Naive B cell (primary cell): ENCODE measurements around the gene ST3GAL3. TPM values are rescaled to one million over a fixed set of nuclear protein-coding genes. Genes with fewer than 3 reads are reported as not detected.
A peak's percentile ranks its signal among the peaks of the same experiment; 100 is the strongest.

Source experiments
- ATAC-seq, 2 donors: fragments of 150-1000 bp; cut with Tn5 transposase; 2 replicates each; pipeline ENCODE4 v1.10.0; 2021; ENCODE audit warnings: low read depth in 2 of 2, mild to moderate bottlenecking in 2 of 2, moderate library complexity in 2 of 2
- DNase-seq: peaks from one replicate; pipeline ENCODE4 v3.0.0; 2022
- H3K27ac Mint-ChIP-seq, 6 donors: one replicate each; pipeline ENCODE4 v1.8.0; 2020 to 2022; ENCODE audit warnings: mild to moderate bottlenecking in 6 of 6, mixed read lengths in 6 of 6, moderate library complexity in 5 of 6, inconsistent platforms in 2 of 6
- H3K27me3 Mint-ChIP-seq, 3 donors: one replicate each; pipeline ENCODE4 v1.8.0; 2021 to 2022; ENCODE audit warnings: mixed read lengths in 3 of 3, mild to moderate bottlenecking in 1 of 3
- H3K36me3 Mint-ChIP-seq, 2 donors: one replicate each; pipeline ENCODE4 v1.8.0; 2020 to 2022; ENCODE audit warnings: mixed read lengths in 2 of 2, inconsistent platforms in 1 of 2, mild to moderate bottlenecking in 1 of 2
- H3K4me1 Mint-ChIP-seq, 3 donors: one replicate each; pipeline ENCODE4 v1.8.0; 2020 to 2022; ENCODE audit warnings: mixed read lengths in 3 of 3, inconsistent platforms in 1 of 3, mild to moderate bottlenecking in 1 of 3, moderate library complexity in 1 of 3
- H3K4me3 Mint-ChIP-seq, 8 donors: one replicate each; pipeline ENCODE4 v1.8.0; 2020 to 2022; ENCODE audit warnings: mild to moderate bottlenecking in 8 of 8, mixed read lengths in 8 of 8, moderate library complexity in 8 of 8, inconsistent platforms in 2 of 8
- H3K9me3 Mint-ChIP-seq, 7 donors: one replicate each; pipeline ENCODE4 v1.8.0; 2020 to 2022; ENCODE audit warnings: mixed read lengths in 7 of 7, mild to moderate bottlenecking in 5 of 7, inconsistent platforms in 2 of 7, moderate library complexity in 1 of 7
- polyA plus RNA-seq, 6 donors: library from polyadenylated mRNA; unstranded; fragments of 300-500 nt; fragmentation: Illumina TruSeq; gene quantifications; one replicate each; pipeline ENCODE4 v1.2.3, GENCODE V29; 2021; ENCODE audit warnings: low read depth in 6 of 6

ST3GAL3 gene
- polyA plus RNA-seq, 6 donors from 2014 or later = 7.9 to 16.1 (median 9.8) TPM

GRCh38 chr1:43847882-43848281, 140.5 kb downstream of the ST3GAL3 start:
- DNase-seq (no peak), ATAC-seq (no peak)
- H3K9me3 Mint-ChIP-seq = peaks cover 0 to 2% (median 0%) of the 10 kb centered on the region in 7 donors
- peaks cover 2 to 20% of the 10 kb centered on the region in 2 donors for H3K36me3 Mint-ChIP-seq
- H3K27me3 Mint-ChIP-seq = no peaks in the 10 kb centered on the region
- no peak overlapping the region for H3K4me3 Mint-ChIP-seq
- H3K4me1 Mint-ChIP-seq = peaks cover 3 to 15% (median 8%) of the 10 kb centered on the region in 3 donors
- no peak overlapping the region for H3K27ac Mint-ChIP-seq

- Mint-ChIP-seq H3K27ac (no peak overlapping the region), H3K36me3 (peaks cover 8 to 18% of the 10 kb centered on the region in 2 donors), H3K4me3 (no peak overlapping the region), H3K27me3 (no peaks in the 10 kb centered on the region), H3K4me1 (peaks cover 3 to 15% (median 11%) of the 10 kb centered on the region in 3 donors), H3K9me3 (peaks cover 0 to 6% (median 0%) of the 10 kb centered on the region in 7 donors)
- ATAC-seq = no peak
- DNase-seq = no peak
Measured at GRCh38 chr1:43849670-43850069, 142.3 kb downstream of the ST3GAL3 start.

- Mint-ChIP-seq H3K27ac (peak overlapping the region in 1 of 6 donors; percentile 53), H3K4me1 (peaks cover 3 to 15% (median 11%) of the 10 kb centered on the region in 3 donors), H3K4me3 (peak overlapping the region in 1 of 8 donors; percentile 38), H3K36me3 (peaks cover 14 to 19% of the 10 kb centered on the region in 2 donors), H3K27me3 (no peaks in the 10 kb centered on the region), H3K9me3 (peaks cover 0 to 6% (median 0%) of the 10 kb centered on the region in 7 donors)
- DNase-seq = no peak
- ATAC-seq = no peak
Measured at GRCh38 chr1:43850591-43851233, 143.4 kb downstream of the ST3GAL3 start.

GRCh38 chr1:43851561-43852338, 144.4 kb downstream of the ST3GAL3 start:
- DNase-seq (no peak), ATAC-seq (no peak)
- H3K27me3 Mint-ChIP-seq = no peaks in the 10 kb centered on the region
- peaks cover 0 to 6% (median 0%) of the 10 kb centered on the region in 7 donors for H3K9me3 Mint-ChIP-seq
- H3K4me1 Mint-ChIP-seq = peaks cover 3 to 17% (median 11%) of the 10 kb centered on the region in 3 donors
- no peak overlapping the region for H3K4me3 Mint-ChIP-seq
- H3K27ac Mint-ChIP-seq = no peak overlapping the region
- peaks cover 14 to 21% of the 10 kb centered on the region in 2 donors for H3K36me3 Mint-ChIP-seq

- no peak for DNase-seq
- Mint-ChIP-seq H3K27me3 (no peaks in the 10 kb centered on the region), H3K4me3 (no peak overlapping the region), H3K4me1 (peaks cover 3 to 20% (median 11%) of the 10 kb centered on the region in 3 donors), H3K27ac (peak overlapping the region in 1 of 6 donors; percentile 66), H3K9me3 (peaks cover 0 to 6% (median 0%) of the 10 kb centered on the region in 7 donors), H3K36me3 (peaks cover 14 to 25% of the 10 kb centered on the region in 2 donors)
- no peak for ATAC-seq
Measured at GRCh38 chr1:43853161-43853921, 146.0 kb downstream of the ST3GAL3 start.

DNA sequence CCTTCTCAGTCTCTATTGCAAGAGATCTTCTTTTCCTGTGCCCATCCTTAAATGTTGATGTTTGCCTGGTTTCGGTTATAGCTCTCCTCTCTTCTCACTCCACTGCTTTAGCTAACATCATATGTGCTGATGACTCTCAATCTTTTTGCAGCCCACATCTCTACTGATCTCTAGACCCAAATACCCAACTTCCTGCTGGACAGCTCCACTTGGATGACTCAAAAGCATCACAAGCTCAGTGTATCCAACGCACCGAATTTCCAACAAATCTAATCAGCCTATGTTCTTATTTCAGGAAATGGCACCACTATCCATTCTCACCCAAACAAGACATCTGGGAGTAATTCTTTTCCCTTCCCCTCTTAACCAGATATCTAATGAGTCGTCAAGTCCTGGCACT, 147.1 kb downstream of the ST3GAL3 start:
- peaks cover 14 to 25% of the 10 kb centered on the region in 2 donors for H3K36me3 Mint-ChIP-seq
- DNase-seq (no peak), ATAC-seq (no peak)
- peaks cover 2 to 20% (median 11%) of the 10 kb centered on the region in 3 donors for H3K4me1 Mint-ChIP-seq
- H3K4me3 Mint-ChIP-seq = no peak overlapping the region
- peak overlapping the region in 3 of 6 donors; percentile 1 to 75 (median 4) for H3K27ac Mint-ChIP-seq
- peaks cover 0 to 6% (median 0%) of the 10 kb centered on the region in 7 donors for H3K9me3 Mint-ChIP-seq
- no peaks in the 10 kb centered on the region for H3K27me3 Mint-ChIP-seq

DNA sequence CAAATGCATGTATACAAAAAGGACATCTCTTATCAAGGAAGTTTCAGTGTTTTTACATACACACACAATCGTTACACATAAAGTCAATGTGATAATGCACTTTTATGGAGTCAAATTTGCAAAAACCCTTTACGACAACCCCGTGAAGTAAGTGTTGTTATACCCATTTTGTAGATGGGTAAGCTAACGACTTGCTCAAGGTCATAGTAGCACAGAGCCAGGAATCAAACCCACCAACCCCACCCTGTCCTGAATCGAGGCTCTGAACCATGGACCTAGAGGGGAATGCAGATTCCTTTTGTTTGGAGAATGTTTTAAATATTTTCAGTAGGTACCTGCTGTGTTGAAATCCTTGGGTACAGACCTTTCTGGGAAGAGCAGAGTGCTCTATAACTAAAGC, 148.9 kb downstream of the ST3GAL3 start:
- H3K4me3 Mint-ChIP-seq = peak overlapping the region in 1 of 8 donors; percentile 41
- peaks cover 0 to 15% (median 11%) of the 10 kb centered on the region in 3 donors for H3K4me1 Mint-ChIP-seq
- H3K36me3 Mint-ChIP-seq = peaks cover 14 to 21% of the 10 kb centered on the region in 2 donors
- DNase-seq (no peak), ATAC-seq (no peak)
- peaks cover 0 to 6% (median 0%) of the 10 kb centered on the region in 7 donors for H3K9me3 Mint-ChIP-seq
- H3K27ac Mint-ChIP-seq = no peak overlapping the region
- no peaks in the 10 kb centered on the region for H3K27me3 Mint-ChIP-seq

GRCh38 chr1:43857163-43857562, 149.8 kb downstream of the ST3GAL3 start:
- H3K27ac Mint-ChIP-seq = no peak overlapping the region
- H3K4me1 Mint-ChIP-seq = peaks cover 0 to 9% (median 6%) of the 10 kb centered on the region in 3 donors
- H3K27me3 Mint-ChIP-seq = no peaks in the 10 kb centered on the region
- ATAC-seq (no peak), DNase-seq (no peak)
- peaks cover 0 to 6% (median 0%) of the 10 kb centered on the region in 7 donors for H3K9me3 Mint-ChIP-seq
- H3K4me3 Mint-ChIP-seq = no peak overlapping the region
- H3K36me3 Mint-ChIP-seq = peaks cover 14 to 23% of the 10 kb centered on the region in 2 donors

GRCh38 chr1:43858324-43858723, 151.0 kb downstream of the ST3GAL3 start:
- Mint-ChIP-seq H3K9me3 (peaks cover 0 to 6% (median 0%) of the 10 kb centered on the region in 7 donors), H3K4me1 (peaks cover 0 to 4% (median 3%) of the 10 kb centered on the region in 3 donors), H3K27ac (no peak overlapping the region), H3K4me3 (no peak overlapping the region), H3K36me3 (peaks cover 14 to 26% of the 10 kb centered on the region in 2 donors), H3K27me3 (no peaks in the 10 kb centered on the region)
- DNase-seq = no peak
- no peak for ATAC-seq

DNA sequence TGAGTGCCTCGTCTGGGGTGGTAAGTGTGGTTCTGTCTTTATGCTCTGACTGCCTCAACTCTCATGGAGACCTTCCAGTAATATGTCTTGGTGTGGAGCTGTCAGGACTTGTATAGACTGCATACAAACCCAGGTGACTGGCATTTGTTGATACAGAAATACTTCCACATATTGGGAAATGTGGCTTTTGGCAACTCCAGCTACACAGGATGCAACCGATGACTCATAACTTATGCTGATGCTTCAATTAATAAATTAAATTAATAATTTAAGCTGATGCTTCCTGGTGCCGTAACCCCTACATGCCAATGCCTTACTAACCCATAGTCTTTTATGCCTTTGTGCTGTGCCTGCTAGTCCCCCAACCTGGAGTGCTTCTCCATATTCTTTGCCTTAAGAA, 154.0 kb downstream of the ST3GAL3 start:
- H3K4me3 Mint-ChIP-seq = no peak overlapping the region
- ATAC-seq = no peak
- no peak overlapping the region for H3K27ac Mint-ChIP-seq
- H3K9me3 Mint-ChIP-seq = no peaks in the 10 kb centered on the region
- peaks cover 0 to 5% (median 4%) of the 10 kb centered on the region in 3 donors for H3K4me1 Mint-ChIP-seq
- peaks cover 0 to 15% of the 10 kb centered on the region in 2 donors for H3K36me3 Mint-ChIP-seq
- H3K27me3 Mint-ChIP-seq = no peaks in the 10 kb centered on the region
- DNase-seq = no peak

DNA sequence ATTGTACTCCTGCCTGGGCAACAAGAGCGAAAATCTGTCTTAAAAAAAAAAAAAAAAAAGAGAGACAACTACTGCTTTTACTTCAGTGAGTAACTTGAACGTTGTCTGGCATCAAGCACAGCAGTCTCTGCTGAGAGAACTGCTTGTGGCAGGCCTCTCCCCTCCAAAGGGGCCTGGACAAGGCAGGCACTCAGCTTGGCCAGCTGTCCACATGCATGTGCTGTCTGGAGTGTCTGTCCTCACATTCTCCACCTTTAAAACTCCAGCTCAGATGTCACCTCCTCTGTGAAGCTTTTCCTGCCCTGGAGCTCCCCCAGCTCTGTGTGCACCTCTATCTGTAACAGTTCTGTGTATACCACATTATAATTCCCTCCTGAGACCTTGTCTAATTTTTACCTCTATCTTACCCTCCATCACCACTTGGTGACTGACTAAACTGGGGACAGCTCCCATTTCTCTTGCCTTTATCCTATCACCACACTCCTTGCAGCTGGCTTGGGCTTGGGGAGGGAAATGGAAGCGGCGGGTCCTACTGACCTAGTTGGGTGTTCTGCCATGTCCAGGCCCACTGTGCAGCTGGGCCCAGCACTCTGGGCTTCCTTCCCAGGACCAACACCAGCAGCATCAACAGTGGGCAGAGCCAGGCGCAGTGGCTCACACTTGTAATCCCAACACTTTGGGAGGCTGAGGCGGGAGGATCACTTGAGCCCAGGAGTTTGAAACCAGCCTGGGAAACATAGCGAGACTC, 154.8 kb downstream of the ST3GAL3 start:
- no peak for ATAC-seq
- no peak overlapping the region for H3K4me3 Mint-ChIP-seq
- peaks cover 0 to 10% of the 10 kb centered on the region in 2 donors for H3K36me3 Mint-ChIP-seq
- no peaks in the 10 kb centered on the region for H3K9me3 Mint-ChIP-seq
- DNase-seq = no peak
- H3K27ac Mint-ChIP-seq = peak overlapping the region in 1 of 6 donors; percentile 33
- peaks cover 0 to 5% (median 0%) of the 10 kb centered on the region in 3 donors for H3K4me1 Mint-ChIP-seq
- no peaks in the 10 kb centered on the region for H3K27me3 Mint-ChIP-seq

- ATAC-seq = no peak
- no peaks in the 10 kb centered on the region for H3K9me3 Mint-ChIP-seq
- H3K27ac Mint-ChIP-seq = peak overlapping the region in 2 of 6 donors; percentile 4 to 76
- peaks cover 0 to 5% (median 0%) of the 10 kb centered on the region in 3 donors for H3K4me1 Mint-ChIP-seq
- peaks cover 0 to 5% of the 10 kb centered on the region in 2 donors for H3K36me3 Mint-ChIP-seq
- DNase-seq = no peak
- H3K27me3 Mint-ChIP-seq = no peaks in the 10 kb centered on the region
- H3K4me3 Mint-ChIP-seq = no peak overlapping the region
Measured at GRCh38 chr1:43864111-43865045, 157.0 kb downstream of the ST3GAL3 start.
